Activated CD4-positive, alpha-beta T cell treated with anti-CD3 and anti-CD28 coated beads for 36 hours (primary cell): Measurements from ENCODE around the gene PLEKHA1. TPM values are rescaled to one million over a fixed set of nuclear protein-coding genes. Genes with fewer than 3 reads are reported as not detected.

ENCODE experiments used
- ATAC-seq: fragments of 200-7000 bp; cut with Tn5 transposase; one replicate; pipeline ENCODE4 v1.10.0; 2021; ENCODE audit warnings: mild to moderate bottlenecking, moderate library complexity
- CTCF ChIA-PET: fragments of 350-600 bp; sonication (Branson Sonifier 250); formaldehyde crosslinking; loops from one replicate; lab custom pipeline; 2021; ENCODE audit warnings: antibody characterized with exemption; lab: Charles Lee
- POLR2A ChIA-PET: fragments of 350-600 bp; sonication (Branson Sonifier 250); formaldehyde crosslinking; loops from one replicate; lab custom pipeline; 2021; ENCODE audit warnings: antibody characterized with exemption, inconsistent platforms; lab: Charles Lee
- DNase-seq: peaks from one replicate; pipeline ENCODE4 v3.0.0-alpha.2; 2020
- H3K27ac Mint-ChIP-seq: one replicate; pipeline ENCODE4 v1.8.0; 2021; ENCODE audit warnings: mixed read lengths
- H3K27me3 Mint-ChIP-seq: one replicate; pipeline ENCODE4 v1.8.0; 2021; ENCODE audit warnings: mixed read lengths
- H3K36me3 Mint-ChIP-seq: one replicate; pipeline ENCODE4 v1.8.0; 2021; ENCODE audit warnings: low read depth, mixed read lengths
- H3K4me1 Mint-ChIP-seq: one replicate; pipeline ENCODE4 v1.8.0; 2021; ENCODE audit warnings: mixed read lengths
- H3K4me3 Mint-ChIP-seq: one replicate; pipeline ENCODE4 v1.8.0; 2021; ENCODE audit warnings: mild to moderate bottlenecking, moderate library complexity, mixed read lengths
- H3K9me3 Mint-ChIP-seq: one replicate; pipeline ENCODE4 v1.8.0; 2021; ENCODE audit warnings: low read depth, mixed read lengths
- intact Hi-C, 2 experiments: fragments of 100-400 bp; cut with DNase I in 1 of 2; cut with micrococcal nuclease in 1 of 2; formaldehyde crosslinking; loops; one replicate each; pipeline versions ENCODE4 v1.14.2 to v1.15.1; 2022 to 2024; cut with DNase I, micrococcal nuclease
- total RNA-seq, 2 experiments: library from RNA; stranded (reverse); gene quantifications; one replicate each; pipeline ENCODE4 v1.2.3, GENCODE V29; 2021

The PLEKHA1 gene
- 10 to 100 TPM in 1 of 2 experiments, 1 to 10 TPM in 1; 7.7 to 11.7 TPM for total RNA-seq

DNA sequence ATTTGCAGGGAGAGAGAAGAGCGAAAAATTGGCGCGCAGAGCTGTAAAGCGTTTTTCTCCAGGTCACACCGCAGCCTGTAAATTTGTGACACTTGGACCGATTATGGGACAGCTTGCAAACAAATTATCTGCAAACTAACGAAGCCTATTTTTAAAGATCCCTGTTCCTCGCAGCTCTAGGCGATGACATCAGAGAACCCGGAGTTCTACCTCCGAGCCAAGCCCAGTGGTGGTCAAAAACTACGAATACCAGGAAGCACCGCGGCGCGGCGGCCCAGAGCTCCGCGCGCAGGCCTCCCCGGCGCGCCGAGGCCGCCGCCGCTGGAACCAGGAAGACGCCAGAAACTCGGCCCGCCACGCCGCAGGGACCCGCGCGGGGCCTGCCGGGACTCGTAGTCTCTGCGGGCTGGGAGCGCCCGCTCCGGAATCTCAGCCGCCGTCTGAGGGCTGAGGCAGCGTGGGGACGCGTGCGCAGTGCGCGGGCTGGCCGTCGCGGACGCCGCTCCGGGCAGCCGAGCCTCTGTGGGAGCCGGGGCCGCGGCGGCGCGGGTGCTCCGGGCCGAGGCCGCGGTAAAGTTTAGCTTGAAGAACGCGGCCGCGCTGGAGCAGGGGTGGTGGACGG lies at the start of gene PLEKHA1:
Gene PLEKHA1, plus strand, starts transcription at position 472 of the 622 bp plus-strand sequence. CDS start 18,493 bp downstream, outside the sequence.
- Mint-ChIP-seq H3K27ac (peak within 1 kb of the TSS; percentile 94), H3K4me3 (peak within 1 kb of the TSS; percentile 87), H3K4me1 (peaks cover 38% of the 10 kb centered on the region), H3K9me3 (no peaks in the 10 kb centered on the region), H3K27me3 (peaks cover 2% of the 10 kb centered on the region), H3K36me3 (peaks cover under 1% of the 10 kb centered on the region)
- CTCF ChIA-PET = interaction anchor here (0.6 to 1.8 kb wide), 7 partner anchors 12 to 76 kb away, joined by 3 to 9 read pairs (median 4); no protein-coding TSS in a partner anchor
- ATAC-seq = peak; percentile 93
- intact Hi-C loops = loop anchor here (1.0 to 10.0 kb wide), 11 partner anchors 32 to 910 kb away; partner anchors contain the start of genes IKZF5 (in 2 of the 2), ACADSB (in 1 of the 2), BUB3 (in 1 of the 2) and C10orf88 (in 1 of the 2)
- peak; percentile 96 for DNase-seq
- POLR2A ChIA-PET = interaction anchor here (0.7 to 1.4 kb wide), 3 partner anchors 15 to 33 kb away, joined by 3 to 8 read pairs (median 3); no protein-coding TSS in a partner anchor

DNA sequence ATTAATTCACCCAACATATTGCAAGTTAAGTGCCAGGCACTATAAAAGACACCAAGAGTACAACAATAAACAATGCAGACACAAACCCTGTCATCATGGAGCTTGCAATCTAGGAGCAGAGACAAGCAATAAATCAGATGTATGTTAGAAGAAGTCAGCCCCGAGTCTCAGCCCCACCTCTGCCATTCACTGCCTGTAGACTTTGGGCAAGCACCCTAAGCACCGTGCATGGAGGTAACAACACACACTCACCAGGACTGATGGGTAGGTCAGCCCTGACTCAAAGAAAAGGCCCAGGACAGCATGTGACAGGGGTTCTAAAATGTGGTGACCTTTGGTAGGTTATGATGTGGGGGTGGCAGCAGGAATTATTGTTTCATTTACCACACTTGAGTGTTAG lies 49.3 kb upstream of the PLEKHA1 start:
- H3K9me3 Mint-ChIP-seq = no peaks in the 10 kb centered on the region
- no peaks in the 10 kb centered on the region for H3K4me1 Mint-ChIP-seq
- POLR2A ChIA-PET = no interaction called here
- no peak overlapping the region for H3K4me3 Mint-ChIP-seq
- no peak overlapping the region for H3K27ac Mint-ChIP-seq
- no peaks in the 10 kb centered on the region for H3K36me3 Mint-ChIP-seq
- intact Hi-C loops = no loop called here
- H3K27me3 Mint-ChIP-seq = peaks cover 15% of the 10 kb centered on the region
- ATAC-seq = no peak
- CTCF ChIA-PET = interaction anchor here (0.9 kb wide), 1 partner anchor 26 kb away, joined by 4 read pairs; no protein-coding TSS in a partner anchor
- no peak for DNase-seq

DNA sequence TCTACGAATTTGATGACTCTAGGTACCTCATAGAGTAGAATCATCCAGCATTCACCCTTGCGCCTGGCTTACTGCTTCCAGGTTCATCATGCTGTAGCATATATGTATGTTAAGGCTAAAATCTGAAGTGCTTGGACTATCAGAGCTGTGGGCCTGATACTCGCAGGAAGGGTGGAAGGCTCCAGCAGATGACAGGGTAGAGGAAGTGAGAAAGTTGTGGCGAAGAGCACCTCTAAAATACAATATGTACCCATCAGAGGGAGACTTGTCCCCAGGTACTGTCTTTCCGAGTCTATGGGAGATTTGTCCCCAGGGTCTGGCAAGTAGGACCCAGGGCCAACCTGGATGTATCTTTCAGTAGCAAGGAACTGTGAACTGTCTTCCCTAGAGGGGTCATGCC lies 48.1 kb upstream of the PLEKHA1 start:
- Mint-ChIP-seq H3K36me3 (no peaks in the 10 kb centered on the region), H3K27ac (no peak overlapping the region), H3K27me3 (peaks cover 20% of the 10 kb centered on the region), H3K4me1 (no peaks in the 10 kb centered on the region), H3K4me3 (no peak overlapping the region), H3K9me3 (no peaks in the 10 kb centered on the region)
- ATAC-seq = no peak
- intact Hi-C loops = no loop called here
- POLR2A ChIA-PET = no interaction called here
- DNase-seq = no peak
- CTCF ChIA-PET = no interaction called here

DNA sequence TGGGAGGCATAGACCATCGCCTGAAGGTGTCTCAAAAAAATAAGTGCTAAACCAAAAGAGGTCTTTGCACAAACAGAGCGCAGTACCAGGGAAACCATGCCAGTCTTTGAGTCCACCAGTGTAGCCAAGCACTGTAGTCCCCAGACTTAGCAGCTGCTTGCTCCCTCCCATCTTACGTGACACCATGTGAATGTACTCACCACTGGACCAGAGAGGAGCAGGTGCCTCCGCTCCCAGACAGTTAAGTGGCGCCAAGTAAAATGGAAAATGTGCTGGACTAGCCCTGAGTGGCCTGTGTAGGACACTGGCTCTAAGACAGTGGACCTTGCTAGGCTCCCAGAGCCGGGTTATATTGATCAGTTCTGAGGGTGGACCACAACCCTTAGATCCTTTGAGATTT lies 47.7 kb upstream of the PLEKHA1 start:
- peaks cover 23% of the 10 kb centered on the region for H3K27me3 Mint-ChIP-seq
- intact Hi-C loops = no loop called here

DNA sequence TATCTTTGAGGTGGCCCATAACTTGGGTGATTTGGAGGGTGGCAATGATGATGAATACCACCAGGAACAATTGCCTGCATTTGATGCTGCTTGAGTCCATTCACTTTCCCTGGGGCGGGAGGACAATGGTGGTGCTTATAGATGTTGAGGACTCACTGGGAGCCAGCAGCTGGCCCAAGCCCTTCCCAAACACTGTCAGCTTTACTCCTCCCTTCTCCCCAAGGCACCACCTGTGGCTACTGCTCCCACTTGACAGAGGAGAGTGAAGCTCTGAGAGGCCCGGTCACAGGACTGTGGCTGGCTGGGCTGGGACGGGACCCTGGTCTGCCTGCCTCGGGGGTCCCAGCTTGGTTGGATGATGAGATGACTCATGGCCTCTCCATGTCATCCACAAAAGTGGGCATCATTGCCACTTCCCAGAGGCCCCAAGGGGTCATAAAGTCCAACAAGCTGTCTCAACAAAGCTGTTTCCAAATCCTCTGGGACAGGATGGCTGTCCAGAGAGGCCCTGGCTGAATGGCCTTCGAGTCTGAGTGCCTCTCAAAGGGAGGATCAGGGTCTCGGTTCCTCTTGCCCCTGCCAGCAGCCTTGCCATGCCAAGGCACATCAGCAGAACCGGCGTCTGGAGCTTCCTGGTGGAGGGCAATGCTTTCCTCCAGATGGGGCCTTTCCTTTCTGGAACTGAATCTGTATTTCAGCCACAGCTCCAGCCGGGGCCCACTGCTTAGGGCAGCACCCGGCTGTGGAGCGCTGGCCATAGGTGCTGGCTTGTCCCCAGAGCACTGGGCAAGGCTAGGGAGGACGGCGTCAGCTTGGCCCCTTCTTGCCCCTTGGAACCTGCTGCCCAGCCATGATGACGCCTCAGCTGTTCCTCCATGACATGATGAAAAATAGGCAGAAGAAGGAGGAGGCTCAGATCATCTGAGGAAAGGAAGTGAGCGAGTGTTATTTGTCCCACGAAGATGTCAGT lies 47.0 kb upstream of the PLEKHA1 start:
- Mint-ChIP-seq H3K27ac (no peak overlapping the region), H3K36me3 (no peaks in the 10 kb centered on the region), H3K4me3 (no peak overlapping the region), H3K4me1 (no peaks in the 10 kb centered on the region), H3K9me3 (no peaks in the 10 kb centered on the region), H3K27me3 (peaks cover 24% of the 10 kb centered on the region)
- DNase-seq (no peak), ATAC-seq (no peak)
- intact Hi-C loops = no loop called here
- CTCF ChIA-PET = no interaction called here
- POLR2A ChIA-PET = no interaction called here

More for the DNA sequence above, 47.7 kb upstream of the PLEKHA1 start:
- Mint-ChIP-seq H3K27ac (no peak overlapping the region), H3K4me1 (no peaks in the 10 kb centered on the region), H3K9me3 (no peaks in the 10 kb centered on the region), H3K36me3 (no peaks in the 10 kb centered on the region), H3K4me3 (no peak overlapping the region)
- ChIA-PET CTCF (no interaction called here), POLR2A (no interaction called here)
- DNase-seq (no peak), ATAC-seq (no peak)

DNA sequence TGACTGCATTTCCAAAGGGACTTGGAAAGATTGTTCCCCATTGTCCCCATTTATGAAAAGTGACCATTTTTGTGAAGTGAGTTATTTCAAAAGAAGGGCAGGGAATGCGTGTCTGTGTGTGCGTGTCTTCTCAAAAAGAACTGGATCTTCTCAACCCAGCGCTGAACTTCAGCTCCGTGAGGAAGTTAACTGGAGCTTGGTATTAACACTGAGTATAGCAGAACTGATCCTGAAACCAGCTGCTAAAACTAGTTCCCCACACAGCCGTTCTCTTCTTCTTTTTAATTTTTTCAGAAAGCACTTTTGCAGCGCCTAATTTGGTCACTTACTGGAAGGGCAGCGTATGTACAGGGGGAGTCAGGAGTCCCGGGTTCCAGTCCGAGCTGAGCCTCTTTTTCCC lies 45.8 kb upstream of the PLEKHA1 start:
- CTCF ChIA-PET = interaction anchor here (2.3 kb wide), 1 partner anchor 107 kb away, joined by 6 read pairs; no protein-coding TSS in a partner anchor
- DNase-seq = no peak
- Mint-ChIP-seq H3K36me3 (no peaks in the 10 kb centered on the region), H3K27me3 (peaks cover 19% of the 10 kb centered on the region), H3K9me3 (no peaks in the 10 kb centered on the region), H3K4me3 (no peak overlapping the region), H3K27ac (no peak overlapping the region), H3K4me1 (peaks cover 7% of the 10 kb centered on the region)
- POLR2A ChIA-PET = no interaction called here
- intact Hi-C loops = no loop called here
- ATAC-seq = no peak

DNA sequence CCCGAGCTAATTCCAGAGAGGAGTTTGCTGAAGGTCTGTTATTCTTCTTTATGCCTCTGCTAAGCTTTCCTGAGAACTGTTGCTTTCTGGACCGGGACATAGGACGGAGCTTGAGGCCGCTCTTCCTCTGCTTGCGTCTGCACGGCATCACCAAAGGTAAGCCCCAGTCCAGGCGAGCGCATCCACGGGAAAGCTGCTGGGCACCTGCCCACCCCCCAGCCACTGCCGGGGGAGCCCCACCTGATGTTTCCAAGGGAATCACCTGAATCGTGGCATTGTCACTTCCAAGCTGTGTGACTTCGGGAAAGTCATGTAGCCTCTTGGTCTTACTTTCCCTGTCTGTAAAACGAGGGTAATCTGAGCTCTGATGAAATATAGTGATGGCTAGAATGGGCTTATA lies 45.1 kb upstream of the PLEKHA1 start:
- Mint-ChIP-seq H3K9me3 (no peaks in the 10 kb centered on the region), H3K27me3 (peaks cover 19% of the 10 kb centered on the region), H3K4me3 (no peak overlapping the region), H3K4me1 (peaks cover 7% of the 10 kb centered on the region), H3K27ac (no peak overlapping the region), H3K36me3 (no peaks in the 10 kb centered on the region)
- CTCF ChIA-PET = interaction anchor here (2.3 kb wide), 1 partner anchor 107 kb away, joined by 6 read pairs; no protein-coding TSS in a partner anchor
- POLR2A ChIA-PET = no interaction called here
- DNase-seq (no peak), ATAC-seq (no peak)
- intact Hi-C loops = no loop called here

DNA sequence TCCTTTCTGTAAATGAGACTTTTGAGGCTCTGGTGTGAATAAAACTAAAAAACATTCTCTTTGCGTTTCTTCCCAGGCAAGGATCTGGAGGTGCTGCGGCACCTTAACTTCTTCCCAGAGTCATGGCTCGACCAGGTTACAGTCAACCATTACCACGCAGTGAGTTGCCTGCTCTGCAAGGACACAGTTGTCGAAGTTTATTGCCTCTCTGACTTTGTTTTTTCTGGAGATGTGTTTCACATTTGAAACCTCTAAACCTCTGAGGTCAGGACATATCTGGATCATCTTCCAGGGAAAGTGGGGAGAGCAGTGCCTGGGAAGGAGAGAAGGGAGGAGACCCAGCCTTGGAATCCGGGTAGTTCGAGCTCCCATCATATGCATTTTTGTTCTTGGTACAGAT lies 43.4 kb upstream of the PLEKHA1 start:
- DNase-seq = no peak
- ChIA-PET POLR2A (no interaction called here), CTCF (no interaction called here)
- H3K27me3 Mint-ChIP-seq = peaks cover 25% of the 10 kb centered on the region
- H3K4me3 Mint-ChIP-seq = no peak overlapping the region
- peaks cover 7% of the 10 kb centered on the region for H3K4me1 Mint-ChIP-seq
- no peaks in the 10 kb centered on the region for H3K36me3 Mint-ChIP-seq
- H3K9me3 Mint-ChIP-seq = no peaks in the 10 kb centered on the region
- intact Hi-C loops = no loop called here
- no peak for ATAC-seq
- no peak overlapping the region for H3K27ac Mint-ChIP-seq

DNA sequence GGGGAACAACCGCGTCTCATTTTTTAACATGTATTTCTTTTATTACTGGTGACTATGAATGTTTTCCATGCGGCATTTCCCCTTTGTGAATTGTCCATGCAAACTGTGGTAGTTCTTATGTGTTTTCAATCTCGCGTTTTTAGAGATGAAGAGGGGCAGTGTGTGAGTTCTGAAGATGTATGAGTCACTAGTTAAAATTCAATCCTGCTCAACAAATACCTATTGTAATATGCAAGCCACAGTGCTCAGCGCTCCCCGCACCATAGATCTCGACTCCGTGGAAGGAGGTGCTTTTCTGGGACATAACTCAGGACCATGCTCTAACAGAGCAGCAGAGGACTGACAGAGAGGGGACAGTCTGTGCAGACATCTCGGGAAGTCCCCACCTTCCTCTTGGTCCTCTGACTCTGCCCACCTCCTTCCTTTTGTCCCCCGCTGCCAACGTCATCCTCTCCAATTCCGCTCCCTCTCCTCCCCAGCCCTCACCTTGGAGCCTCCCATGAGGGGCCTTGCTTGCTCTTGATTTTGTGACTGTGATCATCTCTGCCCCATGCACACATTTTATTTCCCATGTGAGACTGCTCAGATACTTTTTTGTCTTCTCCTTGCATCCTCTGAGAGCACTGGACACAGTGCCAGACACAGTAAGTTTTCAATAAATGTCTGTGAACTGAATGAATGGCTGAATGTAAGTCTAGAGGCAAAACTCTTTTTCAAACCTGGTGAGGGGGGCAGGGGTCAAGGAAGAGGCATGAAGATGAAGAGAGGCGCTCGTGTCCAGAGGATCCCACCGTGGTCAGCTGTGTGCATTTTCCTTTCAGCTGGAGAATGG lies 42.7 kb upstream of the PLEKHA1 start:
- no peak for DNase-seq
- H3K36me3 Mint-ChIP-seq = no peaks in the 10 kb centered on the region
- peaks cover 7% of the 10 kb centered on the region for H3K4me1 Mint-ChIP-seq
- H3K4me3 Mint-ChIP-seq = no peak overlapping the region
- POLR2A ChIA-PET = no interaction called here
- no peak for ATAC-seq
- H3K9me3 Mint-ChIP-seq = no peaks in the 10 kb centered on the region
- CTCF ChIA-PET = interaction anchor here (1.0 kb wide), 1 partner anchor 11 kb away, joined by 3 read pairs; no protein-coding TSS in a partner anchor
- no peak overlapping the region for H3K27ac Mint-ChIP-seq
- intact Hi-C loops = no loop called here
- H3K27me3 Mint-ChIP-seq = peaks cover 25% of the 10 kb centered on the region

DNA sequence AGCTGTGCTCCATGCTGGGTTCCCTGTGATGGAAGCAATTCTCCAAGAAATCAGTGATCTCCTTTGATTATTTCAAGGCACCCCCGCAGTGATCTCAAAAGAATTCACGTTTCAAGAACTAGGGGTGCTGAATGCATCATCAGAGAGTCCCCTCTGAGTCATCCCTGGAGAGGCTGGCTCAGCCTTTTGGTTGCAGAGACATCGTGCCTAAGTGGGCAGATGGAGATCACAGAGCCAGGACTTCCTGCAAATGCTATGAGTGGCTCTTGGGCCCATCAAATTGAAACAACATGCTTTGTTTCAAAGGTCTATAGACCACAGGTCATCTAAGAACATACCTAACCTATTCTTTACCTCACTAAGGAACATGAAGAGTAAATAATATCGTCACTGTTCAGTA lies 41.5 kb upstream of the PLEKHA1 start:
- no peak overlapping the region for H3K27ac Mint-ChIP-seq
- H3K4me3 Mint-ChIP-seq = no peak overlapping the region
- no peaks in the 10 kb centered on the region for H3K9me3 Mint-ChIP-seq
- peaks cover 26% of the 10 kb centered on the region for H3K27me3 Mint-ChIP-seq
- ATAC-seq (peak; percentile 97), DNase-seq (peak; percentile 59)
- H3K36me3 Mint-ChIP-seq = no peaks in the 10 kb centered on the region
- intact Hi-C loops = no loop called here
- ChIA-PET CTCF (interaction anchor here (1.0 to 1.3 kb wide), 2 partner anchors 10 to 102 kb away, joined by 3 to 4 read pairs; no protein-coding TSS in a partner anchor), POLR2A (no interaction called here)
- peaks cover 7% of the 10 kb centered on the region for H3K4me1 Mint-ChIP-seq
